HCT116 (cell line): ENCODE measurements around the gene DENND2A. TPM values are rescaled to one million over a fixed set of nuclear protein-coding genes. Genes with fewer than 3 reads are reported as not detected.
"Not testable (repeated sequence)": the region's sequence is repeated elsewhere in the genome, so short reads cannot be mapped to it uniquely, and the experiment has no call there.

Experiments
- ATAC-seq: fragments of 200-7000 bp; cut with Tn5 transposase; 2 replicates; pipeline ENCODE4 v1.9.1; 2020; ENCODE audit warnings: mild to moderate bottlenecking, moderate library complexity
- BruUV-seq: library from RNA; stranded (reverse); fragments of 400-500 nt; replicated peaks from 2 replicates; lab custom pipeline; 2021; lab: Mats Ljungman, UMichigan
- CTCF ChIA-PET: fragments of 300-600 bp; sonication (Branson Sonifier 250); formaldehyde crosslinking; loops from one replicate; lab custom pipeline; 2021; ENCODE audit warnings: antibody characterized with exemption; lab: Charles Lee
- POLR2A ChIA-PET: fragments of 300-600, 350-600 bp; sonication (Branson Sonifier 250); formaldehyde crosslinking; loops from one replicate; lab custom pipeline; 2021; ENCODE audit warnings: antibody characterized with exemption; lab: Charles Lee
- RAD21 ChIA-PET, 2 experiments: fragments of 300-600 bp; sonication (Branson Sonifier 250); formaldehyde crosslinking; loops; one replicate each; lab custom pipeline; 2023; ENCODE audit warnings: low total read pairs in 2 of 2; ENCODE audit not compliant: uncharacterized antibody in 2 of 2, unreplicated experiment in 2 of 2, low non-redundant PET in 1 of 2; lab: Charles Lee
- DNase-seq: peaks from one replicate; pipeline ENCODE4 v3.0.0-alpha.2; 2010; ENCODE audit warnings: low read depth, low spot score
- H2AFZ ChIP-seq: fragments of 200-600 bp; shearing (Covaris generic), sonication (generic); 2 replicates; pipeline ENCODE4 v1.6.1; 2017; ENCODE audit warnings: low read depth, mixed run types, mixed read lengths, antibody characterized with exemption, low read length; ENCODE audit not compliant: poor library complexity, severe bottlenecking
- H3K27ac ChIP-seq: 2 replicates; pipeline ENCODE4 v1.5.1; 2012; ENCODE audit warnings: low read depth, low read length
- H3K27me3 ChIP-seq: fragments of 200-600 bp; sonication (generic); 2 replicates; pipeline ENCODE4 v1.6.1; 2016; ENCODE audit warnings: mixed run types, low read length, mixed read lengths; ENCODE audit not compliant: insufficient read depth
- H3K36me3 ChIP-seq, 2 experiments: fragments of 200-500 bp in 1 of 2; fragments of 200-600 bp in 1 of 2; sonication (Bioruptor generic) in 1 of 2; sonication (generic) in 1 of 2; 2 replicates each; pipeline versions ENCODE4 v1.5.1 to v1.6.1; 2014 to 2016; ENCODE audit warnings: low read length in 2 of 2, inconsistent platforms in 1 of 2, mixed read lengths in 1 of 2, mixed run types in 1 of 2; ENCODE audit not compliant: insufficient read depth in 2 of 2, control insufficient read depth in 1 of 2
- H3K4me1 ChIP-seq, 2 experiments: fragments of 200-600 bp in 1 of 2; sonication (generic) in 1 of 2; 2 replicates each; pipeline versions ENCODE4 v1.5.1 to v1.6.1; 2012 to 2017; ENCODE audit warnings: low read length in 2 of 2, inconsistent platforms in 1 of 2, mild to moderate bottlenecking in 1 of 2, mixed read lengths in 1 of 2, mixed run types in 1 of 2, moderate library complexity in 1 of 2; ENCODE audit not compliant: insufficient read depth in 2 of 2, control insufficient read depth in 1 of 2
- H3K4me2 ChIP-seq: fragments of 200-600 bp; sonication (generic); 2 replicates; pipeline ENCODE4 v1.6.1; 2017; ENCODE audit warnings: mixed run types, low read length, mixed read lengths
- H3K4me3 ChIP-seq, 2 experiments: fragments of 200-600 bp in 1 of 2; sonication (generic) in 1 of 2; replicated peaks in 1 of 2; 2 replicates each; pipeline ENCODE4 v1.5.1; 2011 to 2016; ENCODE audit warnings: low read length in 2 of 2, control low read depth in 1 of 2, low read depth in 1 of 2, mild to moderate bottlenecking in 1 of 2, mixed read lengths in 1 of 2, mixed run types in 1 of 2
- H3K79me2 ChIP-seq: fragments of 200-600 bp; sonication (generic); 2 replicates; pipeline ENCODE4 v1.6.1; 2017; ENCODE audit warnings: mild to moderate bottlenecking, mixed run types, low read length, moderate library complexity, mixed read lengths; ENCODE audit not compliant: insufficient read depth
- H3K9ac ChIP-seq: fragments of 200-600 bp; sonication (generic); 2 replicates; pipeline ENCODE4 v1.6.1; 2016; ENCODE audit warnings: low read length, mixed read lengths
- H3K9me2 ChIP-seq: fragments of 200-600 bp; sonication (generic), shearing (Covaris generic); 2 replicates; pipeline ENCODE4 v1.6.1; 2017; ENCODE audit warnings: mixed run types, mild to moderate bottlenecking, moderate library complexity; ENCODE audit not compliant: insufficient read depth
- H3K9me3 ChIP-seq, 2 experiments: fragments of 200-500 bp in 1 of 2; fragments of 200-600 bp in 1 of 2; sonication (Bioruptor generic) in 1 of 2; sonication (generic) in 1 of 2; 2 replicates each; pipeline ENCODE4 v1.6.1; 2014 to 2017; ENCODE audit warnings: low read length in 2 of 2, mixed read lengths in 2 of 2, inconsistent platforms in 1 of 2, low read depth in 1 of 2, mild to moderate bottlenecking in 1 of 2, mixed run types in 1 of 2, moderate library complexity in 1 of 2; ENCODE audit not compliant: control insufficient read depth in 1 of 2, insufficient read depth in 1 of 2
- H4K20me1 ChIP-seq: fragments of 200-600 bp; sonication (generic), shearing (Covaris generic); 2 replicates; pipeline ENCODE4 v1.6.1; 2017; ENCODE audit warnings: mixed run types, mild to moderate bottlenecking, moderate library complexity; ENCODE audit not compliant: insufficient read depth
- CBX3 ChIP-seq: IDR thresholded peaks from 2 replicates; pipeline ENCODE4 v1.6.1; 2012; ENCODE audit warnings: low read depth
- CEBPB ChIP-seq: IDR thresholded peaks from 2 replicates; pipeline ENCODE4 v1.6.1; 2012; ENCODE audit warnings: low read depth
- EGR1 ChIP-seq: IDR thresholded peaks from 2 replicates; pipeline ENCODE4 v1.6.1; 2012; ENCODE audit warnings: low read depth
- ELF1 ChIP-seq: IDR thresholded peaks from 2 replicates; pipeline ENCODE4 v1.6.1; 2012; ENCODE audit warnings: low read depth, borderline replicate concordance
- EZH2 ChIP-seq: fragments of 200-600 bp; sonication (generic); IDR thresholded peaks from 2 replicates; pipeline ENCODE4 v1.6.1; 2017; ENCODE audit warnings: antibody characterized with exemption, mixed run types
- EZH2phosphoT487 ChIP-seq: fragments of 200-600 bp; IDR thresholded peaks from 2 replicates; pipeline ENCODE4 v1.6.1; 2018; ENCODE audit warnings: antibody characterized with exemption, borderline replicate concordance
- FOSL1 ChIP-seq: IDR thresholded peaks from 2 replicates; pipeline ENCODE4 v1.6.1; 2012; ENCODE audit warnings: low read depth
- POLR2A ChIP-seq: IDR thresholded peaks from 2 replicates; pipeline ENCODE4 v1.7.0; 2011; ENCODE audit warnings: borderline replicate concordance; ENCODE audit not compliant: insufficient read depth, insufficient read length; ENCODE audit errors: extremely low read depth
- POLR2AphosphoS5 ChIP-seq: IDR thresholded peaks from 2 replicates; pipeline ENCODE4 v1.6.1; 2011; ENCODE audit warnings: mild to moderate bottlenecking, low read depth, low read length, moderate library complexity
- RAD21 ChIP-seq: IDR thresholded peaks from 2 replicates; pipeline ENCODE4 v1.6.1; 2012; ENCODE audit warnings: low read depth, mild to moderate bottlenecking
- SIN3A ChIP-seq: IDR thresholded peaks from 2 replicates; pipeline ENCODE4 v1.6.1; 2012; ENCODE audit warnings: low read depth
- SP1 ChIP-seq: IDR thresholded peaks from 2 replicates; pipeline ENCODE4 v1.6.1; 2012; ENCODE audit warnings: low read depth
- SRF ChIP-seq: IDR thresholded peaks from 2 replicates; pipeline ENCODE4 v1.6.1; 2012; ENCODE audit warnings: low read depth
- TCF7L2 ChIP-seq: IDR thresholded peaks from 2 replicates; pipeline ENCODE4 v1.7.0; 2011; ENCODE audit warnings: borderline replicate concordance, inconsistent platforms; ENCODE audit not compliant: insufficient read depth, insufficient read length; ENCODE audit errors: extremely low read depth
- YY1 ChIP-seq: IDR thresholded peaks from 2 replicates; pipeline ENCODE4 v1.6.1; 2011; ENCODE audit warnings: low read length, low read depth, moderate library complexity, mild to moderate bottlenecking; ENCODE audit not compliant: insufficient replicate concordance; ENCODE audit errors: extremely low read depth
- ZFX ChIP-seq: fragments of 450-650 bp; IDR thresholded peaks from 2 replicates; pipeline ENCODE4 v1.6.1; 2017
- intact Hi-C: fragments of 100-400 bp; cut with micrococcal nuclease; formaldehyde crosslinking; loops from 2 replicates; pipeline ENCODE4 v1.10.0; 2022
- total RNA-seq: library from RNA; stranded (reverse); gene quantifications from one replicate; pipeline ENCODE4 v1.2.1, GENCODE V29; 2021; ENCODE audit not compliant: unreplicated experiment
- TF ChIP-seq, protein P1 (sequence below): IDR thresholded peaks from 2 replicates; pipeline ENCODE4 v1.6.1; 2012
- TF ChIP-seq, protein P2 (sequence below): IDR thresholded peaks from 2 replicates; pipeline ENCODE4 v1.6.1; 2012; ENCODE audit warnings: low read depth
- TF ChIP-seq, protein P3 (sequence below): IDR thresholded peaks from 2 replicates; pipeline ENCODE4 v1.6.1; 2012
- TF ChIP-seq, protein P4 (sequence below): IDR thresholded peaks from 2 replicates; pipeline ENCODE4 v1.6.1; 2011; ENCODE audit warnings: mild to moderate bottlenecking, low read length, moderate library complexity; ENCODE audit not compliant: insufficient replicate concordance; ENCODE audit errors: extremely low read depth

Gene DENND2A
- total RNA-seq, 1 experiment from 2014 or later, result 0.12 TPM

DNA sequence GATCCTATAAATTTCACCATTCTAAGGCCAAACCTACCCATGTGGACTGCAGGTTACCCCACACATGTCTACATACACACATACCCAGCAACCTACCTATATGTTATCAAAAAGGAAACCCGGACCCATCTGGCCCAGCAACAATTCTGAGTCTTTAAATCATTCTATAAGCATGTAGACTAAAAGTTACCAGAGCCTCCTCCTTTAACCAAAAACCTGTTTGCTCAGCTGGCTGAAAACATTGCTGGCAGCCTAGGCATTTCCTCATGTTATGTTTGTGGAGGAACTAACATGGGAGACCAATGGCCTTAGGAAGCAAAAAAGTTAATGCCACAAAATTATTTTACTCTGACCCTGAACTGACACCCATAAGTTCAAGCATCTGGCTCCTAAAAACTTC is 26.9 kb upstream of the DENND2A start:
- POLR2A ChIA-PET, result no interaction called here
- Histone ChIP-seq H3K4me3 (no peak overlapping the region), H3K79me2 (no peaks in the 10 kb centered on the region), H3K4me2 (no peak overlapping the region), H3K27me3 (no peaks in the 10 kb centered on the region), H3K9me2 (no peaks in the 10 kb centered on the region), H3K9me3 (no peaks in the 10 kb centered on the region), H3K4me1 (peaks cover 4 to 9% of the 10 kb centered on the region in 2 experiments; a peak in 3 of 4 replicates), H3K27ac (no peak overlapping the region), H3K9ac (no peak overlapping the region), H2AFZ (no peak overlapping the region), H4K20me1 (no peaks in the 10 kb centered on the region), H3K36me3 (no peaks in the 10 kb centered on the region)
- RAD21 ChIA-PET, result no interaction called here
- DNase-seq (no peak), ATAC-seq (no peak)
- TF ChIP-seq CEBPB (no peak), YY1 (no peak), SRF (no peak), CBX3 (no peak), SIN3A (no peak), EGR1 (no peak), SP1 (no peak), POLR2A (no peak), EZH2phosphoT487 (no peak), ELF1 (no peak), ZFX (no peak), POLR2AphosphoS5 (no peak), FOSL1 (no peak), EZH2 (no peak), RAD21 (no peak), TCF7L2 (no peak)
- TF ChIP-seq, protein P1, sequence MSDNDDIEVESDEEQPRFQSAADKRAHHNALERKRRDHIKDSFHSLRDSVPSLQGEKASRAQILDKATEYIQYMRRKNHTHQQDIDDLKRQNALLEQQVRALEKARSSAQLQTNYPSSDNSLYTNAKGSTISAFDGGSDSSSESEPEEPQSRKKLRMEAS, result no peak
- TF ChIP-seq, protein P2, sequence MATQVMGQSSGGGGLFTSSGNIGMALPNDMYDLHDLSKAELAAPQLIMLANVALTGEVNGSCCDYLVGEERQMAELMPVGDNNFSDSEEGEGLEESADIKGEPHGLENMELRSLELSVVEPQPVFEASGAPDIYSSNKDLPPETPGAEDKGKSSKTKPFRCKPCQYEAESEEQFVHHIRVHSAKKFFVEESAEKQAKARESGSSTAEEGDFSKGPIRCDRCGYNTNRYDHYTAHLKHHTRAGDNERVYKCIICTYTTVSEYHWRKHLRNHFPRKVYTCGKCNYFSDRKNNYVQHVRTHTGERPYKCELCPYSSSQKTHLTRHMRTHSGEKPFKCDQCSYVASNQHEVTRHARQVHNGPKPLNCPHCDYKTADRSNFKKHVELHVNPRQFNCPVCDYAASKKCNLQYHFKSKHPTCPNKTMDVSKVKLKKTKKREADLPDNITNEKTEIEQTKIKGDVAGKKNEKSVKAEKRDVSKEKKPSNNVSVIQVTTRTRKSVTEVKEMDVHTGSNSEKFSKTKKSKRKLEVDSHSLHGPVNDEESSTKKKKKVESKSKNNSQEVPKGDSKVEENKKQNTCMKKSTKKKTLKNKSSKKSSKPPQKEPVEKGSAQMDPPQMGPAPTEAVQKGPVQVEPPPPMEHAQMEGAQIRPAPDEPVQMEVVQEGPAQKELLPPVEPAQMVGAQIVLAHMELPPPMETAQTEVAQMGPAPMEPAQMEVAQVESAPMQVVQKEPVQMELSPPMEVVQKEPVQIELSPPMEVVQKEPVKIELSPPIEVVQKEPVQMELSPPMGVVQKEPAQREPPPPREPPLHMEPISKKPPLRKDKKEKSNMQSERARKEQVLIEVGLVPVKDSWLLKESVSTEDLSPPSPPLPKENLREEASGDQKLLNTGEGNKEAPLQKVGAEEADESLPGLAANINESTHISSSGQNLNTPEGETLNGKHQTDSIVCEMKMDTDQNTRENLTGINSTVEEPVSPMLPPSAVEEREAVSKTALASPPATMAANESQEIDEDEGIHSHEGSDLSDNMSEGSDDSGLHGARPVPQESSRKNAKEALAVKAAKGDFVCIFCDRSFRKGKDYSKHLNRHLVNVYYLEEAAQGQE, result no peak
- TF ChIP-seq, protein P3, sequence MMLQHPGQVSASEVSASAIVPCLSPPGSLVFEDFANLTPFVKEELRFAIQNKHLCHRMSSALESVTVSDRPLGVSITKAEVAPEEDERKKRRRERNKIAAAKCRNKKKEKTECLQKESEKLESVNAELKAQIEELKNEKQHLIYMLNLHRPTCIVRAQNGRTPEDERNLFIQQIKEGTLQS, result no peak
- TF ChIP-seq, protein P4, sequence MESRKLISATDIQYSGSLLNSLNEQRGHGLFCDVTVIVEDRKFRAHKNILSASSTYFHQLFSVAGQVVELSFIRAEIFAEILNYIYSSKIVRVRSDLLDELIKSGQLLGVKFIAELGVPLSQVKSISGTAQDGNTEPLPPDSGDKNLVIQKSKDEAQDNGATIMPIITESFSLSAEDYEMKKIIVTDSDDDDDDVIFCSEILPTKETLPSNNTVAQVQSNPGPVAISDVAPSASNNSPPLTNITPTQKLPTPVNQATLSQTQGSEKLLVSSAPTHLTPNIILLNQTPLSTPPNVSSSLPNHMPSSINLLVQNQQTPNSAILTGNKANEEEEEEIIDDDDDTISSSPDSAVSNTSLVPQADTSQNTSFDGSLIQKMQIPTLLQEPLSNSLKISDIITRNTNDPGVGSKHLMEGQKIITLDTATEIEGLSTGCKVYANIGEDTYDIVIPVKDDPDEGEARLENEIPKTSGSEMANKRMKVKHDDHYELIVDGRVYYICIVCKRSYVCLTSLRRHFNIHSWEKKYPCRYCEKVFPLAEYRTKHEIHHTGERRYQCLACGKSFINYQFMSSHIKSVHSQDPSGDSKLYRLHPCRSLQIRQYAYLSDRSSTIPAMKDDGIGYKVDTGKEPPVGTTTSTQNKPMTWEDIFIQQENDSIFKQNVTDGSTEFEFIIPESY, result no peak
- intact Hi-C loops, result no loop called here
- BruUV-seq, result no TSS peak
- CTCF ChIA-PET, result no interaction called here

DNA sequence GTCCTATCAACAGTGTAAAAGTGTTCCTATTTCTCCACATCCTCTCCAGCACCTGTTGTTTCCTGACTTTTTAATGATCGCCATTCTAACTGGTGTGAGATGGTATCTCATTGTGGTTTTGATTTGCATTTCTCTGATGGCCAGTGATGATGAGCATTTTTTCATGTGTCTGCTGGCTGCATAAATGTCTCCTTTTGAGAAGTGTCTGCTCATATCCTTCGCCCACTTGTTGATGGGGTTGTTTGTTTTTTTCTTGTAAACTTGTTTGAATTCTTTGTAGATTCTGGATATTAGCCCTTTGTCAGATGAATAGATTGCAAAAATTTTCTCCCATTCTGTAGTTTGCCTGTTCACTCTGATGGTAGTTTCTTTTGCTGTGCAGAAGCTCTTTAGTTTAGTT is 22.3 kb upstream of the DENND2A start:
- H3K27me3 ChIP-seq, ATAC-seq, H3K4me1 ChIP-seq, H3K4me2 ChIP-seq, H3K27ac ChIP-seq, DNase-seq, H4K20me1 ChIP-seq, H2AFZ ChIP-seq, H3K79me2 ChIP-seq, RAD21 ChIA-PET, H3K9ac ChIP-seq, H3K4me3 ChIP-seq, H3K36me3 ChIP-seq, CTCF ChIA-PET, intact Hi-C loops, POLR2A ChIA-PET, H3K9me2 ChIP-seq, BruUV-seq, H3K9me3 ChIP-seq: not testable (repeated sequence)
